ENCODE measurements around the gene VWC2L.

Gene VWC2L

DNA sequence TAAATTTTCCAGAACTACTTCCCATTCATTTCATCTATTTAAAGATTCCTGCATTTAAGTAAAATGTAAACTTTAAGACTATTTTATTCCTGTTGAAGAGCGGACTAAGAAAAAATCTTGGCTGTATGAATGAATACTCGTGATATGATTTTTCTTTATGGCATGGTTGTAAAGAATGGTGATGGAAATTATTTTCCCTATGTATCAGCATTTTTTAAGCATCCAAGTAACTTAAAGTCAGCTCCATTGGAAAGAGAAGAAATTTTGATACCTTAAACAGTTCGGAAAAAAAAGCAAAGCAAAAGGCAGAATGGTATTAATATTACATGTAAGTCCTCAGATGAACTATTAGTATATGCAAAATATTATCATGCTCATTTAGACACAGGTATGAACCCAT is 58.9 kb downstream of the VWC2L start:
- DNase-seq (ENCODE audit: low spot score) = no peak

DNA sequence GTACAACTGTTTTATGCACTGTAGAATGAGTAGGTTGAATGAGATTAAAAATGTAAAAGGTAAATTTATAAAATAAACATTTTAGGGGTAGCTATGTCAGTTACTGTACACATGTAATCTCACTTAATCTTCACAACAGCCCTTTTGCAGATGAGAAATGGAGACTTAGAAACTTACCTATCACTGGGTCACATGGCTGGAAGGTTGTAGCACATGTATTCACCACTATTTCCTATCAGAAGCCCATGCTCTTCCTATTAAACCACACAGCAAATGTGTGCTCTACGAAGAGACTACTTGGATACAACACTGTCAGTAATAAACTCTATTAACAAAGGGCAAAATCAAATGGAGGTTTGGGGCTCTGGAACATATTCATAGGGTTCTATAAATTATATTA is 60.5 kb downstream of the VWC2L start:
- DNase-seq (ENCODE audit: low spot score) = no peak

GRCh38 chr2:214471990-214472389 is 61.1 kb downstream of the VWC2L start:
- no peak for DNase-seq (ENCODE audit: low spot score)

DNA sequence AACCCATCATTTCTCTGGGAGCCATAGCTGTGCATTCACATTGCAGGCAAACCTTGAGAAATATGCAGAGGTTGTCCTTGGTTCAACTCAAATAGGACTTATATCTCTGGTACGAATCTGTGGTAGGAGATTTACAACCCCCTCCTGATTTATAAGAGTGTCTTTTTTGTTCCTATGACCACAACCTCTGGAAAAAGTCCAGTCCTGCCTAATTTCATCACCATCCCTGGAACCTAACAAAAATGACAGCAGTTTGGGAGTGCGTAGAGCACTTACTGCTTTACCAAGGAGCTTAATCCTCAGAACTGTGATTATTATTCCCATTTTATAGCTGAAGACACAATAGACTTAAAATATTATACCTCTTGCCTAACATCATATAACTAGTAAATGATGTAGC is 66.5 kb downstream of the VWC2L start:
- no peak for DNase-seq (ENCODE audit: low spot score)

GRCh38 chr2:214481204-214481603 is 70.3 kb downstream of the VWC2L start:
- DNase-seq (ENCODE audit: low spot score) = no peak

- no peak for DNase-seq (ENCODE audit: low spot score)
Observed at GRCh38 chr2:214482728-214483127, 71.9 kb downstream of the VWC2L start.

- DNase-seq (ENCODE audit: low spot score) = no peak
Observed at GRCh38 chr2:214484239-214484638, 73.4 kb downstream of the VWC2L start.

GRCh38 chr2:214484701-214485100 is 73.8 kb downstream of the VWC2L start:
- DNase-seq (ENCODE audit: low spot score) = no peak

DNA sequence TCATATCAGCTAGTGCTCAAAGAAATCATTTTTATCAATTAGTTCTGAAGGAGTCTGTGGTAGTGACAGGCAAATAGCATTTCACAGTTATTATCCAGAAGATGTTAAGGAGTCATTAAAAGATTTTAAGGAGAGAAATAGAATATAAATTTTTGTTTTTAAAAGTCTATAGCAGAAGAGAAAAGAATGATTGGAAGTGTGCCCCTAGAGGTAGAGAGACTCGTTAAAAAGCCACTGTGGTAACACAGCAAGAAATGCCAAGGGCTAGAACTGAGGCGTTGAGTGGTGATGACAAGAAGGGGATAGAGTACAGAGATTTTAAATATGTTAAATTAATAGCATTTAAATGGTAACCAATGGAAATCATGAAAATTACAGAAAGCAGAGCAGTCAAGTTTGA is 78.3 kb downstream of the VWC2L start:
- DNase-seq (ENCODE audit: low spot score) = no peak

- no peak for DNase-seq (ENCODE audit: low spot score)
Observed at GRCh38 chr2:214489702-214490101, 78.8 kb downstream of the VWC2L start.

GRCh38 chr2:214492152-214492551 is 81.3 kb downstream of the VWC2L start:
- no peak for DNase-seq (ENCODE audit: low spot score)

- DNase-seq (ENCODE audit: low spot score) = no peak
Observed at GRCh38 chr2:214492608-214493007, 81.8 kb downstream of the VWC2L start.

DNA sequence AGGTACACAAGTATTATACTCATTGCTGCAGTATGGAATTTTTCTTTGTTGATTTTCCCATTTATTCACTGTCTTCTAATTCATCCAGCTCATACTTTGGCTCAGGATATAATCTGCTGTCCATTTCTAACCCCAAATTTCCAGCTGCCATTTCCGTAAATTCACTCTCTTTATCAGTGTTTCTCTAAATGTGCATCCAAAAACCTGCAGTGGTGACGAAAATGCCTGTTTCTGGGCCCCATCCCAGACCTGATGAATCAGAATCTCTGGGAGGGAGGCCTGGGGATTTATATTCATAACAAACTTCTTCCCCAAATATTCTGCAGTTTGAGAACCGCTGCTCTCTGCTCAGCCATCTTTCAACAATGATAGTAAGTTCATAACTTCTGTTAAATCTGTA is 86.6 kb downstream of the VWC2L start:
- DNase-seq (ENCODE audit: low spot score) = no peak

GRCh38 chr2:214503568-214503967 is 92.7 kb downstream of the VWC2L start:
- DNase-seq (ENCODE audit: low spot score) = no peak

GRCh38 chr2:214504599-214505376 is 93.9 kb downstream of the VWC2L start:
- DNase-seq (ENCODE audit: low spot score) = no peak

GRCh38 chr2:214507032-214507431 is 96.2 kb downstream of the VWC2L start:
- DNase-seq (ENCODE audit: low spot score) = no peak

GRCh38 chr2:214514704-214515103 is 103.8 kb downstream of the VWC2L start:
- DNase-seq (ENCODE audit: low spot score) = no peak

DNA sequence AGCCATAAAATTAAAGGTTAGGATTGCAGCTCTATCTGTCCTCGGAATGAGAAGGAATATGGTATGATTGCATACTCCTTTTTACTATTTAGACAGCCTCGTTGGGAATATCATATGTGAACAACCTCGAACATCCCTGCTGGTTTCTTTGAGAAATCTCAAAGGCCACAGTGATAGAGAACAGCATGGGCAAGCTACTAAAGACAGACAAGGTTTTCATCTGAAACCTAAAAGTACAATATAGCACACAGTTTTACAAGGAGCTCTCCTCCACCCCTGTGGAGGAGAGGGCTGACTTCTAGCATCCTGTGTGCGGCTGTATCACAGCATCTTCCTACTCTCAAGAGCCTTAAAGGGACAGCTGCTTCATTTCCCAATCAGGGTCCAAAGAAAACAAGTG is 104.3 kb downstream of the VWC2L start:
- DNase-seq (ENCODE audit: low spot score) = no peak

GRCh38 chr2:214519258-214519818 is 108.5 kb downstream of the VWC2L start:
- DNase-seq (ENCODE audit: low spot score) = no peak

DNA sequence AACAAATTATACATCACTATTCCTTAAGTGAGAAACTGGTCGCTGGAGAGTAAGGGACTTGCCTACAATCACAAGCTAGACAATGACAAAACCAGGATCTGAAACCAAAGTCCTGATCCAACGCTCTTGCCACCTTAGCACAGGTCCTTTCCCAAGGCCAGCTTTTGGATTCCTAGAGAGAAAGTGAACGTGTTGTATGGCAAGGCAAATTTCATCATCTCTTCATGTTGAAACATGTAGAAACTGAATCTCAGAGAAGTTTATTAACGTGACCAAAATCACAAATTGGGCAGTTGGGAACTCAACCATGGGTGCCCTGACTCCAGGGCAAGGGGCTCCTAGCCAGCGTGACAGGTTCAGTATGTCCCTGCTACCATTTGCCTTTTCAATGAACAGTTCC is 118.2 kb downstream of the VWC2L start:
- DNase-seq (ENCODE audit: low spot score) = no peak

GRCh38 chr2:214529514-214529913 is 118.7 kb downstream of the VWC2L start:
- no peak for DNase-seq (ENCODE audit: low spot score)

DNA sequence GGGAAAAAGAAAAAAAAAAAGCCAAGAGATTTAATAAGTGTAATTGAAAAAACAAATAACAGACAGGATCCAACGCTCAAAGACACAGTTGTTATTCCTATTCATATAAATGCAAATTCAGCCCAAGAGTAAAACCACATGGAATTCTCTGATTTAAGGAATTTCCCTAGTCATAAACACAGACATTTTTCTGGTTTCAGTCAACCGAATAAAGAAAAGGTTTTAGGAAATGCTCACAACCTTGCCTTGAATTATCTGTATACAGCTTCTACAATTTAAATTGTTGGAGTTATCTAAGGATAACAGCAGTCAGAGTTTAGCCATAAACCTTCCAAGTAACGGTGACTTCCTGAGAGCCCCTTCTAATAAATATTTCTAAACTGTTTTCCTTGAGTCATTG is 122.7 kb downstream of the VWC2L start:
- DNase-seq (ENCODE audit: low spot score) = no peak

DNA sequence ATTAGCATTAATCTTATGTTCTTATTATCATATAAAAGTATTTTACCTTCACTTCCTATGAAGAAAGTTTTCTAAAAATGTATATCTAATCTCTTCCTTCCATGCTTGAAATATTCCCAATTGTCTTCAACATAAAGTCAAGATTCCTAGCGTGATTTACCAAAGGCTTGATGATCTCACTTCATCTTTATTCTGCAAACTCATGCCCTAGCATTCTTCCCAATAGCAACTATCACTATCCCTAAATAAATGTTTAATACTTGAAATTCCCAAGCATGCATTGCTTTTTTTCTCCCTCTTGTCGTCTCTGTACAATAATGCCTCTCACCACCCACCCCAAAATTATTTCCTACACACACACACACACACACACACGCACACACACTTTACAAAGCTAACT is 125.8 kb downstream of the VWC2L start:
- no peak for DNase-seq (ENCODE audit: low spot score)

DNA sequence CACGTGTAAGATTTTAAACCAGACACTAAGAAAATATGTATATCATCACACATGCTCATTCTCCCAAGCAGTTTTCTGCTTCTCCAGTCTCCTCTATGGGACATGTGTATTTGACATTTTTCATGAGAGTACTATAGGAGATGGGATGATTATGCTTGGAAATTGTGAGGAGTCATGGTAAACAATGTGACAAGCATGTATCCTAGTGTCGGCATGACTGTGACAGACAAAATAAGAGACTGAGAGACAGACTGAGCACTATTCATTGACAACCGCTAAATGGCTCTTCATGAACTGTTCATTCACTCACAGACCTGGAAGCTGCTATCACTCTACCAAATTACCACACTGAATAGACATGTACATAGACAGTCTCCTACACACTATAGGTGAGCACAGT is 127.1 kb downstream of the VWC2L start:
- DNase-seq (ENCODE audit: low spot score) = no peak
